Left renal cortex interstitium (tissue), 4 donors: ENCODE measurements around the gene CREG2. TPM values are rescaled to one million over a fixed set of nuclear protein-coding genes. Genes with fewer than 3 reads are reported as not detected.
"Not testable (repeated sequence)": the region's sequence is repeated elsewhere in the genome, so short reads cannot be mapped to it uniquely, and the experiment has no call there.

ENCODE experiments used
- DNase-seq, 4 donors: peaks; one replicate each; pipeline ENCODE4 v3.0.0-alpha.2; 2013; ENCODE audit warnings: low read depth in 4 of 4, low spot score in 2 of 4, missing footprints in 1 of 4
- polyA plus RNA-seq, 4 donors: library from polyadenylated mRNA; unstranded; fragments of 120-200 nt; gene quantifications; one replicate each; pipeline ENCODE4 v1.2.1, GENCODE V29; 2013; ENCODE audit not compliant: insufficient read length in 4 of 4

Gene CREG2
- polyA plus RNA-seq, 4 donors: 0.27 to 0.87 (median 0.42) TPM

GRCh38 chr2:101375653-101376052 is 11.7 kb downstream of the CREG2 start:
- DNase-seq: no peak

GRCh38 chr2:101374821-101375561 is 12.3 kb downstream of the CREG2 start:
- DNase-seq: no peak

- no peak for DNase-seq
These were observed 14.5 kb downstream of the CREG2 start for GRCh38 chr2:101372792-101373191.

GRCh38 chr2:101371636-101372035 is 15.7 kb downstream of the CREG2 start:
- no peak for DNase-seq

- DNase-seq: no peak
These were observed 18.2 kb downstream of the CREG2 start for GRCh38 chr2:101369100-101369499.

GRCh38 chr2:101368376-101368775 is 18.9 kb downstream of the CREG2 start:
- DNase-seq: no peak

GRCh38 chr2:101367508-101367907 is 19.8 kb downstream of the CREG2 start:
- no peak for DNase-seq

- DNase-seq: no peak
These were observed 22.4 kb downstream of the CREG2 start for GRCh38 chr2:101364878-101365277.

- DNase-seq: no peak
These were observed 24.5 kb downstream of the CREG2 start for GRCh38 chr2:101362777-101363176.

- no peak for DNase-seq
These were observed 25.0 kb downstream of the CREG2 start for GRCh38 chr2:101362316-101362715.

GRCh38 chr2:101361522-101361921 is 25.8 kb downstream of the CREG2 start:
- no peak for DNase-seq

GRCh38 chr2:101361121-101361520 is 26.2 kb downstream of the CREG2 start:
- DNase-seq: no peak

- DNase-seq: no peak
These were observed 27.1 kb downstream of the CREG2 start for GRCh38 chr2:101360232-101360631.

GRCh38 chr2:101359410-101359954 is 27.8 kb downstream of the CREG2 start:
- DNase-seq: no peak

- no peak for DNase-seq
These were observed 29.9 kb downstream of the CREG2 start for GRCh38 chr2:101357376-101357775.

- DNase-seq: no peak
These were observed 30.8 kb downstream of the CREG2 start for GRCh38 chr2:101356521-101356920.

- DNase-seq: no peak
These were observed 31.2 kb downstream of the CREG2 start for GRCh38 chr2:101356055-101356454.

GRCh38 chr2:101355401-101356054 is 31.8 kb downstream of the CREG2 start:
- DNase-seq: no peak

- DNase-seq: no peak
These were observed 32.6 kb downstream of the CREG2 start for GRCh38 chr2:101354420-101355311.

- DNase-seq: not testable (repeated sequence)
These were observed 34.7 kb downstream of the CREG2 start for GRCh38 chr2:101352631-101353030.

GRCh38 chr2:101351207-101351606 is 36.1 kb downstream of the CREG2 start:
- DNase-seq: no peak
